Loucy (cell line): Measurements from ENCODE around the gene TMED5.

Source experiments
- EZH2phosphoT487 ChIP-seq: fragments of 200-600 bp; IDR thresholded peaks from 2 replicates; pipeline ENCODE4 v1.6.1; 2018; ENCODE audit warnings: antibody characterized with exemption, mild to moderate bottlenecking, moderate library complexity, borderline replicate concordance
- TF ChIP-seq, protein P1 (sequence below): fragments of 200-600 bp; sonication (generic); conservative IDR thresholded peaks from 2 replicates; pipeline ENCODE4 v1.5.1; 2014; ENCODE audit warnings: mild to moderate bottlenecking, antibody characterized with exemption, low read length

DNA sequence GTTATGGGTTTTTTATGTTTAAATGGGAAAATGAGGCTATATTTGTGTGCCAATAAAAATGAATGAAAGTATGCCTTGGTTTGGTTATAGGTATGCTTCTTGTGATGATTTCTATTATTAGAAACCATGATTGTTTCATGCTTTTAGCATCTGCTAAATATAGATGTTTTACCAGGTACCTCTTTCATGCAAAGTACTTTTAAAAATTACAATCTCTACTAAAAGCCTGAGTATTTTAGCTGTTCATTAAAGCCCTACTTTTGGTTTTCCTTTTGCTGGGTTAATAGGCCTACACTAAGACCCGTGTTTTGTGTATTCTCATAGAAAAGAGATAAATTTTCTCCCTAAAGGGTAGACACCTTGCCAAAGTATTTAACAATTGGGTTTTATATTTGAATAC lies 69.1 kb downstream of the TMED5 start:
- TF ChIP-seq, protein P1, sequence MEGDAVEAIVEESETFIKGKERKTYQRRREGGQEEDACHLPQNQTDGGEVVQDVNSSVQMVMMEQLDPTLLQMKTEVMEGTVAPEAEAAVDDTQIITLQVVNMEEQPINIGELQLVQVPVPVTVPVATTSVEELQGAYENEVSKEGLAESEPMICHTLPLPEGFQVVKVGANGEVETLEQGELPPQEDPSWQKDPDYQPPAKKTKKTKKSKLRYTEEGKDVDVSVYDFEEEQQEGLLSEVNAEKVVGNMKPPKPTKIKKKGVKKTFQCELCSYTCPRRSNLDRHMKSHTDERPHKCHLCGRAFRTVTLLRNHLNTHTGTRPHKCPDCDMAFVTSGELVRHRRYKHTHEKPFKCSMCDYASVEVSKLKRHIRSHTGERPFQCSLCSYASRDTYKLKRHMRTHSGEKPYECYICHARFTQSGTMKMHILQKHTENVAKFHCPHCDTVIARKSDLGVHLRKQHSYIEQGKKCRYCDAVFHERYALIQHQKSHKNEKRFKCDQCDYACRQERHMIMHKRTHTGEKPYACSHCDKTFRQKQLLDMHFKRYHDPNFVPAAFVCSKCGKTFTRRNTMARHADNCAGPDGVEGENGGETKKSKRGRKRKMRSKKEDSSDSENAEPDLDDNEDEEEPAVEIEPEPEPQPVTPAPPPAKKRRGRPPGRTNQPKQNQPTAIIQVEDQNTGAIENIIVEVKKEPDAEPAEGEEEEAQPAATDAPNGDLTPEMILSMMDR: no peak
- no peak for TF ChIP-seq EZH2phosphoT487
